ENCODE data around the gene TUBA3E.
"Not testable (repeated sequence)": the region's sequence is repeated elsewhere in the genome, so short reads cannot be mapped to it uniquely, and the experiment has no call there.

- not testable (repeated sequence) for TF ChIP-seq CTCF, POLR2A (IDR thresholded peaks at IDR 0.05)
These were observed 10.1 kb downstream of the TUBA3E start for GRCh38 chr2:130187859-130188792.
